Muscle of leg (tissue), 11 donors: ENCODE measurements around the gene COL28A1. TPM values are rescaled to one million over a fixed set of nuclear protein-coding genes. Genes with fewer than 3 reads are reported as not detected.
A peak's percentile ranks its signal among the peaks of the same experiment; 100 is the strongest.

Experiments used
- DNase-seq: peaks from one replicate; pipeline ENCODE4 v3.0.0; 2013
- H3K27ac ChIP-seq: one replicate; pipeline ENCODE4 v1.5.1; 2013; ENCODE audit warnings: mild to moderate bottlenecking, low read length, control low read depth
- H3K27me3 ChIP-seq: one replicate; pipeline ENCODE4 v1.6.1; 2013; ENCODE audit warnings: low read length; ENCODE audit not compliant: control insufficient read depth, insufficient read depth
- H3K36me3 ChIP-seq: one replicate; pipeline ENCODE4 v1.6.1; 2013; ENCODE audit warnings: low read length; ENCODE audit not compliant: control insufficient read depth, insufficient read depth
- H3K4me1 ChIP-seq: one replicate; pipeline ENCODE4 v1.6.1; 2013; ENCODE audit warnings: low read length; ENCODE audit not compliant: control insufficient read depth, insufficient read depth
- H3K4me3 ChIP-seq: one replicate; pipeline ENCODE4 v1.5.1; 2013; ENCODE audit warnings: low read length, control low read depth
- H3K9me3 ChIP-seq: replicated peaks from 2 replicates; pipeline ENCODE4 v1.6.1; 2013; ENCODE audit warnings: low read depth, low read length; ENCODE audit not compliant: control insufficient read depth
- WGBS: methylation state at CpG from one replicate; pipeline ENCODE4 v1.1.5; 2013; ENCODE audit warnings: missing lambda C conversion rate; ENCODE audit not compliant: insufficient coverage; 5-methylcytosine and 5-hydroxymethylcytosine counted together
- polyA plus RNA-seq, 8 donors: library from polyadenylated mRNA; unstranded; fragments of 120-200 nt; gene quantifications; one replicate each; pipeline versions ENCODE4 v1.2.1 to v1.2.3, GENCODE V29; 2013; ENCODE audit warnings: inconsistent platforms in 1 of 8, low replicate concordance in 1 of 8; ENCODE audit not compliant: insufficient read length in 8 of 8, insufficient read depth in 1 of 8
- total RNA-seq: library from RNA; stranded (reverse); fragments of 120-200 nt; gene quantifications from one replicate; pipeline ENCODE4 v1.2.4, GENCODE V29; 2013

COL28A1 gene
- total and polyA plus RNA-seq, 9 donors, result 0.34 to 1.7 (median 0.73) TPM

DNA sequence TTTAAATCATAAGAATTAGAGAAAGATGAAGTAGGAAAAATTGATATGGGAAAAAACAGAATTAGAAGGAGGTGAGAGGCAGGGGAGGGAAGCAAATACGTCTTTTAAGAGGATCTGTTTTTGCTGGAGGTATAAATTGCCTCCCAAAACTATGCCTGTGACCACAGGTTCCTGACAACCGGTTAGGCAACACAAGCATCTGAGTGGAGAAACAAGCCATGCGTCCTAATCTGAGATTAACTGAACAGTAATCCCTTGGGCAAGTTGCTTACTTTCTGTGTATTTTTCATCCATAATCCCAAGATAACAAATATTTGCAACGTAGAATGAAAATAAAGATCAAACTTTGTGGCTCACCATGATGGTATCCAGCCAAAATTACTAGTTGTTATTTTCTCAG lies 204.2 kb downstream of the COL28A1 start:
- Histone ChIP-seq H3K9me3 (no peaks in the 10 kb centered on the region), H3K27ac (no peak overlapping the region), H3K36me3 (no peaks in the 10 kb centered on the region), H3K4me3 (no peak overlapping the region), H3K4me1 (no peaks in the 10 kb centered on the region), H3K27me3 (no peaks in the 10 kb centered on the region)
- WGBS, result 83% methylated on average over 4 of the region's 4 CpGs
- DNase-seq, result no peak

DNA sequence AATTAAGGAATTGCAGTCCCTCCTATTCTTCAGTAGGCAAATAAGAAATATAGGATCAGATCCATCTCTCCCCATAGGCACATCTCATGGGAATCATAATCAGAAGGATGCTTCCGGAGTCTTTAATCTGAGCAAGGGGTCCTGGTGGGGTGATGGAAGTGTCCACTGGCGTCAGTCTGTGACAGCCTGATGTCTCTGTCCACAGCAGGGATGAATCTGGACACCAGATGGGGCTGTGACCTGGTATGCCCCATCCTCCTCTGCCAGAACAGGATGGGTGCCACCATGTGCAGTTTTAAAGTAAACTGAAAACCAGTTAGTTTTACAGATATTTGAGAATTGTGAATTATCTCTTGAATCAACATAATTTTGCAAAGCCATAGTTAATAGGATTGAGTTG lies 204.7 kb downstream of the COL28A1 start:
- Histone ChIP-seq H3K9me3 (no peaks in the 10 kb centered on the region), H3K36me3 (no peaks in the 10 kb centered on the region), H3K27me3 (no peaks in the 10 kb centered on the region), H3K4me1 (no peaks in the 10 kb centered on the region), H3K4me3 (no peak overlapping the region), H3K27ac (no peak overlapping the region)
- DNase-seq, result no peak
- WGBS, result 50% methylated on average over 1 of the region's 2 CpGs

DNA sequence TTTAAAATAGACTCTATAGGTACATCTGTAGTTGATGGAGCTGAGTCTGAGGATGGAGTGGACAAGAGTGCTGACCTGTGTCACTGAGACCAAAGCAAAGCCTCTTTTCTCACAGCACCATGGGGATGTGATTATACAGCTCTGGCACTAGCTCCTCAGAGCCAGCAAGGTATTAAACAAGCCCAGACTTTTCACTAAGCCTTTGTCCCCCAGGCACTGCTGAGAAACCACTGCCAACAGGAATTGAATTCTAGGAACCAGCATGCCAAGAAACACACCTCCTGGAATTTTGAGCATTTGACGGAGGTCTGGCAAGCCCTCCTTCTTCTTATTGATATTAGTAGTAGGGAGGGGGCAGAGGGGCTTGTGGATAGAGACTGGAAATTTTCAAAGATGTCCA lies 206.3 kb downstream of the COL28A1 start:
- no peaks in the 10 kb centered on the region for H3K36me3 ChIP-seq
- H3K9me3 ChIP-seq, result no peaks in the 10 kb centered on the region
- H3K27ac ChIP-seq, result no peak overlapping the region
- WGBS, result no CpG with 5 or more reads among the region's 1 CpG
- no peak overlapping the region for H3K4me3 ChIP-seq
- DNase-seq, result peak; percentile 7
- H3K4me1 ChIP-seq, result no peaks in the 10 kb centered on the region
- no peaks in the 10 kb centered on the region for H3K27me3 ChIP-seq

DNA sequence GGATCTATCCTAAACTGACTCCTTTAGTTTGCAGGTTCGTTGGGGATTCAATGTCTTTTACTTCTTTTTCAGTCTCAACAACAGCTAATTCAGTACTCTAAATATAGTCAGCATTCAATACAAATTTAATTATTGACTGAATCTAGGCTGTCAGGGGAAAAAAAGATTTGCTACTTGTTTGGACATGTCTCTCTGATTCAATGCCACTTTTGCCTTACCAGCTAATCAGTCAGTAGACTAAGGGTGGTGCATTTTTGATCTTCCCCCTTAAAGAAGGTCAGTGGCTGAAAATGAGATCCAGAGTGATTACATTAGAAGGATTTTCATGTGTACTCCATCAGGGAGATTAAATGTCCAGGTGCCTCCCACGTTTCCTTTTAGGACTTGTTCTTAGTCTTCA lies 208.2 kb downstream of the COL28A1 start:
- Histone ChIP-seq H3K27me3 (no peaks in the 10 kb centered on the region), H3K9me3 (no peaks in the 10 kb centered on the region), H3K36me3 (no peaks in the 10 kb centered on the region), H3K4me3 (no peak overlapping the region), H3K27ac (no peak overlapping the region), H3K4me1 (no peaks in the 10 kb centered on the region)
- no peak for DNase-seq
- WGBS, result no CpG with 5 or more reads among the region's 2 CpGs

DNA sequence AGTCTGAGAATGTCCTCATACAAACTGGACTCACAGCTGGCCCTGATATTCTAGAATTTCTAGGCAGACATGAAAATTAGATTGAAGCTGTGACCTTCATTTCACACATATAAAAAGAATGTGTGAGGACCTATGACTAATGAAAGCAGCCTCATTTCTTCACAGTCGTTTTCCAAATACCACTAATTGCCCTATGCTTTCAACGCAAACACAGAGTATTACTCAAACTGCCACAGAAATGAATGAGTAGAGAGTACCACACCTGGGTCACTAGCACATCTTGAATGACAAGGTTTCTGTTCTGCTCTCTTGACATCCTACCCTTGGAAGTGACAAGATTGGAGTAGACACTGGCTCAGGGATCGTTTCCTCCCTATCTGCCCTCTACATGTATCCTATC lies 211.0 kb downstream of the COL28A1 start:
- WGBS, result 82% methylated on average over 2 of the region's 3 CpGs
- no peak for DNase-seq
- Histone ChIP-seq H3K4me1 (no peaks in the 10 kb centered on the region), H3K27ac (no peak overlapping the region), H3K4me3 (no peak overlapping the region), H3K36me3 (no peaks in the 10 kb centered on the region), H3K9me3 (no peaks in the 10 kb centered on the region), H3K27me3 (no peaks in the 10 kb centered on the region)

DNA sequence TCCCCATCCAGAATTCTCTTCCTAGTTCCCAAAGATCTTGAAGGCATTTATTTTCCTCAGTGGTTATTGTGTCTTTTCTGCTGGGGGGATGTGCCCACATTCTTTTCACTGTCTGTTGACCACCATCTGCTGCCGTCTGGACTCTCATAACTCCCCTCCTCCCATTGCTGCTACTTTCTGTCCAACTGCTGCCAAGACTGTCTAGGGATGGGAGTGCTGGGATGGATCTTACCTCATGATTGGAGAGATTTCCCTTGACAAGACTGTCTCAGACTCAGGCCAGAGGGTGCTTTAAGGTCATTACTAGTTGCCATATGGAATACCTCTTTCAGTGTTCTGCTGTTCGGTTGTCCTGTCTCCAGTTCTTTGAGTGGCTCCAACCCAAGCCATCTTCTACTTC lies 211.8 kb downstream of the COL28A1 start:
- no peaks in the 10 kb centered on the region for H3K4me1 ChIP-seq
- H3K9me3 ChIP-seq, result no peaks in the 10 kb centered on the region

DNA sequence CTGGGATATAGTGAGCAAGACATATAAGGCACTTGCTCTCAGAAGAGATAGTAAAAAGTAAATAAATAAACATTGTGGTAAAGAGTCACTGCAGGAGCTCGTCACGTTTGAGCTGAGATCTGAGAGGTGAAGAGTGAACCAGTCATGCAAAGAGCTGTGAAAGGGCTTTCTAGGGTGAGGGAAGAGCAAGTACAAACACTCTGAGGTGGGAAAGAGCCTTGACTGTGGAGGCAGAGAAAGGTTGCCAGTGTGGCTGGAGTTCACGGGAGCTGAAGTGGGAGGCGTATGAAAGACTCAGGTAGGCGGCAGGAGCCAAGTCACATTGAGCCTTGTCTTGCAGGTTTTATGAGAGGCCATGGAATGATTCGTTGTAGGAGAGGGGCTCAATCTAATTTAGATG lies 212.3 kb downstream of the COL28A1 start:
- H3K4me1 ChIP-seq, result no peaks in the 10 kb centered on the region
- H3K36me3 ChIP-seq, result no peaks in the 10 kb centered on the region
- no peaks in the 10 kb centered on the region for H3K9me3 ChIP-seq
- no peak overlapping the region for H3K27ac ChIP-seq
- no peak for DNase-seq
- H3K27me3 ChIP-seq, result no peaks in the 10 kb centered on the region
- 61% methylated on average over 6 of the region's 6 CpGs for WGBS
- no peak overlapping the region for H3K4me3 ChIP-seq

More for the DNA sequence above, 211.8 kb downstream of the COL28A1 start:
- 71% methylated on average over 1 of the region's 2 CpGs for whole genome bisulfite sequencing
- no peak overlapping the region for H3K4me3 ChIP-seq
- no peak overlapping the region for H3K27ac ChIP-seq
- no peak for DNase-seq
- H3K27me3 ChIP-seq, result no peaks in the 10 kb centered on the region
- no peaks in the 10 kb centered on the region for H3K36me3 ChIP-seq

DNA sequence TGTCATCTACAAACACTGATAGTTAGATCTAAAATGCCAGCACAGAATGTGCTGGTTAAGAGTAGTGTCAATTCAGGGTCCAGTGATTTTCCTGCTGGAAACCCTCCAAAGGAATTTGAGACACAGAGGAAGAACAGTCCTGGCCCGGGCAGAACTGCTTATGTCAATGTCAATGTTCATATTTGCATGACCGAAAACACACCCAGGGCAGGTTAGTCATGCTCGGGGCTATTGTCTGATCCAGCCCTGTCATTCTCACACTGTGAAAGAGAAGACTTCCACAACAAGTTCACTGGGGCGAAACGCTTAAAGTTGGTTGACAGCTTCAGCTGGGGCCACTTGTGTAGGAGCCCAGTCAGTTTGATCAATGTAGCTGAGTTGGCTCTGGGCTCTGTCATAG lies 214.0 kb downstream of the COL28A1 start:
- WGBS, result 69% methylated on average over 3 of the region's 5 CpGs

DNA sequence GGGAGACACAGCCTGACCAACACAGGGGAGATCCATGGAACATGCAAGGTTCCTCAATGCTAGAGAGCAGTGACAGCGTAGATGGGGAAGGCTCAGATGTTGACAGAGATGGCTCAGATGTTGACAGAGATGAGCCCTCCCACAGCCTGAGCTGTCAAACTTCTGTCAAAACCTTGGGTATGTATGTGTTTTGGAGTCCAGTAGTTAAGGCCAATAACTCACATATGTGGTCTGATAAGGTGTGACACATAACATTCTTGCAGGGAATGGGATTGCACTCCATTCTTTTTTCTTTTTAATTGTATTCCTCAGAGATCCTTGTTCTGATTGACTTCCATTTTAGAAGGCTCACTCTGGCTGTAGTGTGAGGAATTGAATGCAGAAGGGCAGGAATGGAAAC lies 217.1 kb downstream of the COL28A1 start:
- no peaks in the 10 kb centered on the region for H3K4me1 ChIP-seq
- no peaks in the 10 kb centered on the region for H3K9me3 ChIP-seq
- H3K27ac ChIP-seq, result no peak overlapping the region
- no peak for DNase-seq
- 83% methylated on average over 1 of the region's 1 CpG for WGBS
- no peaks in the 10 kb centered on the region for H3K27me3 ChIP-seq
- H3K4me3 ChIP-seq, result no peak overlapping the region
- no peaks in the 10 kb centered on the region for H3K36me3 ChIP-seq

More for the DNA sequence above, 214.0 kb downstream of the COL28A1 start:
- Histone ChIP-seq H3K4me1 (no peaks in the 10 kb centered on the region), H3K27ac (no peak overlapping the region), H3K4me3 (no peak overlapping the region), H3K27me3 (no peaks in the 10 kb centered on the region), H3K9me3 (no peaks in the 10 kb centered on the region), H3K36me3 (no peaks in the 10 kb centered on the region)
- peak; percentile 14 for DNase-seq

DNA sequence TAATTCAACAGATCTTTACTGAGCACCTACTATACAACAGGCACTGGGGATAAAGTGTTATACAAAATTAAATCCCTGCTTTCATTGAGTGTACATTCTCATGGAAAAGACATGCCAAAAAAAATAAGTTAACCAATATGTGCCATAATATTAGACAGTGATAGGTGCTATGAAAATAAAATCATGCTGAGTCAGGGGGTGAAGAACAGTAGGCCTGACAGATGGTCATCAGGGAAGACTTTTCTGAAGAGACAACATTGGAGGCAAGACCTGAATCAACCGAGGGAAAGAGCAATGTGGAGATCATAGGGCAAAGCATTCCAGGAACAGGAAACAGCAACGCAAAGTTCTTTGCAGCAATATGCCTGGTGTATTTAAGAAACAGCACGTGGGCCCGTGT lies 217.8 kb downstream of the COL28A1 start:
- Histone ChIP-seq H3K27ac (no peak overlapping the region), H3K4me1 (no peaks in the 10 kb centered on the region), H3K27me3 (no peaks in the 10 kb centered on the region), H3K4me3 (no peak overlapping the region), H3K36me3 (no peaks in the 10 kb centered on the region), H3K9me3 (no peaks in the 10 kb centered on the region)
- DNase-seq, result no peak
- 74% methylated on average over 4 of the region's 4 CpGs for WGBS

DNA sequence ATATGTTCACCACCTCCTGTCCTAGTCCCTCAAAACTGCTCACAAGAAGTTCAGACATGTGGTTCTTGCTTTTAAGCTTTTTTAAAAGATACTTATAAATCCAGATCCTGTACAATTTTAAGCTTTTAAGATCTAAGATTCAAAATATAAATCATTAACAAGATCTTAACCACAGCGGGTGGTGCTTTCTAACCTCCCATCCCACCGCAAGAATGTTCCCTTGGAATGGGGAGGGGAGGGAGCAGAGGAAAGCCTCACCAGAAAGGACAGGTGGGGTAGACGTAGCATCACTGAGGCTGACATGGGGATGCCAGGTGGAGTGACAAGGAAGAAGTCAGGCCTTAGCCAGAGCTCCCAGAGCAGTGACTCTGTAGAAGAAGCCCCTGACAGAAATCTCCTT lies 219.8 kb downstream of the COL28A1 start:
- DNase-seq, result no peak
- H3K27me3 ChIP-seq, result no peaks in the 10 kb centered on the region
- WGBS, result no CpG with 5 or more reads among the region's 3 CpGs

More for the DNA sequence above, 219.8 kb downstream of the COL28A1 start:
- no peak overlapping the region for H3K27ac ChIP-seq
- no peaks in the 10 kb centered on the region for H3K36me3 ChIP-seq
- H3K4me3 ChIP-seq, result no peak overlapping the region
- H3K9me3 ChIP-seq, result no peaks in the 10 kb centered on the region
- no peaks in the 10 kb centered on the region for H3K4me1 ChIP-seq
